SW 1271 (cell line): ENCODE data around the gene KRT13.

Source experiments
- DNase-seq, 2 experiments: peaks; one replicate each; lab custom pipeline; 2025; lab: John Stamatoyannopoulos, UW

KRT13 gene

DNA sequence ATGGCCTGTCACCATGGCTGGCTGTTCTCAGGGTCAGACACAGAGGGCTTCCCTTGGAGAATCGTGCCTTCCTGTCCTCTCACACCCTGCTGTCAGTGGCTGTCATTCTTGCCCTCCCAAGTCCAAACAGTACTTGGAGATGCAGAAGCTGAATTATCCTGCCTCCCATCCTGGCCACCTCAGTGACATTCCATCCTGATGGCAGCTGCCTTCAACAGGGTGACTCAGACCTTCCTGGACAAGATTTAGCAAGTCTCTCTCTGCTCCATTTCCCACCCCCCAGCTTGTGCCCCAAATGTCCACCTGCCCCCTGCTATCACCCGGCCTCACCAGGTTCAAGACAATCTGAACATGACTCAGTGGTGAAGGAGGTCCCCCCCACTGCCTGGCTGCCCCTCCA lies 10.9 kb downstream of the KRT13 start:
- DNase-seq = peak in 1 of 2 experiments; percentile 5

- DNase-seq = peak in 1 of 2 experiments; percentile 52
These were observed 12.6 kb downstream of the KRT13 start for GRCh38 chr17:41492771-41493170.

- no peak for DNase-seq
These were observed 13.1 kb downstream of the KRT13 start for GRCh38 chr17:41492351-41492750.

DNA sequence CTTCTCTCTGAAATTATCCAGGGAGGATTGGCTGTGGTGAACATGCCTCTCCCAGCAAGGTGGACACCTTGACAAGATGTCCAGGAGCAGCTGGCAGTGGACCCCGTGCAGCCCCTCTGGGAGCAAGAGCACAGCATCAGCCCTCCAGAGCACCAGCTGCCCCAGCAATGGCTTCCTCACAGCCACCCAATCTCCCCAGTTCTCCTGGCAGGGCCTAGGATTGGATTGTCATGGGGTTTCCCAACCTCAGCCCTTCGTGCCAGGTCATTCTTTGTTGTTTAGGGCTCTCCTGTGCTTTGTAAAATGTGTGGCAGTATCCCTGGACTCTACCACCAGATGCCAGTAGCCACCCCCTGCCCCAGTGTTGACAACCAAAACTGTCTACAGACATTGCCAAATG lies 13.9 kb downstream of the KRT13 start:
- DNase-seq = no peak

GRCh38 chr17:41490000-41490990 lies 15.1 kb downstream of the KRT13 start:
- no peak for DNase-seq

DNA sequence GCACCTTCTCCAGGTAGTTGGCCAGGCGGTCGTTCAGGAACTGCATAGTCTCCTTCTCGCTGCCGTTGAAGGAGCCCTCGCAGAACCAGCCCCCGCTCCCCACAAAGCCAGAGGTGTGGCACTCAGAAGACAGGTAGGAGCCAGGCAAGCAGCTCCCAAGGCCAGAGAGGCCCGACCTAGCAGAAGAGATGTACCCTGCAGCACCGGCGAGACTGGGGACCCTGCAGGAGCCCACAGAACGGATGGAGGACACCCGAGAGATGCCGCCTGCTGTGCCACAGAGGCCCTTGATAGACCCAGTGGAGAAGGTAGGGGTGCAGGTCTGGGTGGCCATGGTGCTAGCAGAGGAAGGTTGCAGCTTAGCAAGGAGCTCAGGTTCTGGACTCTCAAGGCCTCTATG lies 15.9 kb downstream of the KRT13 start, which contains the start of gene KRT36:
Gene KRT36, minus strand, starts transcription at position 380 of the 400 bp plus-strand sequence. Its CDS starts 46 bp downstream, at position 334.
- no peak for DNase-seq

DNA sequence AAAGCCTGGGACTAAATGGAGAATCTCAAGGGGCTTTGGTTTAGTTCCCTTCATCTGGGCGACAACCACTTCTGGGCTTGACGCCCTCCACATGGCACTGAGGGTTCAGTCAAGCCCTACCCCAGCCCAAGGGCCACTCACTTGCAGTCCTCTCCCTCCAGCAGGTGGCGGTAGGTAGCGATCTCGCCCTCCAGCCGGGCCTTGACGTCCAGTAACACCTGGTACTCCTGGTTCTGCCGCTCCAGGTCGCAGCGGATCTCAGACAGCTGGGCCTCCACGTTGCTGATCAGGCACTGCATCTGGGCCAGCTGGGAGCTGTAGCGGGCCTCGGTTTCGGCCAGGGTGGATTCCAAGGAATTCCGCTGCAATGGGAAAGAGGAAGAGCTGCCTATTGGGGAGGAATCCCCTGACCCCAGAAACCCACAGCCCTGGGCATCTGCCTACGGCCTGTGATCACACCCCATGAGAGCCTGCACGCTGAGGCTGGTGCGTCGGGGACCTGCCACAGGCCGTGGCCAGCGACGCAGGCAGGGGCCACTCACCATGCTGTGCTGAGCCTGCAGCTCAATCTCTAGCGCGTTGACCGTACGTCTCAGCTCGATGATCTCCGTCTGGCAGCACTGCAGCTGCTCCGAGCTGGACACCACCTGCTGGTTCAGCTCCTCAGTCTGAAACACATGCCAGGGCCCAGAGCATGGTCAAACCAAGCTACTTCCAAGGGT lies 18.4 kb downstream of the KRT13 start:
- no peak for DNase-seq

DNA sequence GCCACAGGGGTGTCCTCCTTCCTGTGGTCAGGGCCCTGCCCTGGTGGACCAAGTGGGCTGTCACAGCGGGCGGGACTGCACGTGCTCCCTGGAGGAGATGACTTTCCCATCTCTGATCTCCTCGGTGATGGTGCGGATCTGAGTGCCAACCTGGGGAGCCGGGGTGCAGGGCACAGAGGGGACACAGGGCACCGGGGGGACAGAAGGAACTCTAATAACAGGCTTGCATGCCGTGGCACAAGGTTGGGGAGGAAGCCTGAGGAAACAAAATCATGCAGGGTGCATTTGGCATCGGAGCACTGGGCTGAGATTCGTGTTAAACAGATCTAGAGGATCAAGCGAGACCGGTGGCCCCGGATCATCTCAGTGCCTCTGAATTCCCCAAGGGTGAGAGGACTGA lies 19.1 kb downstream of the KRT13 start:
- no peak for DNase-seq

- no peak for DNase-seq
These were observed 20.2 kb downstream of the KRT13 start for GRCh38 chr17:41484920-41485904.

- DNase-seq = no peak
These were observed 21.2 kb downstream of the KRT13 start for GRCh38 chr17:41483991-41484826.

- DNase-seq = no peak
These were observed 21.9 kb downstream of the KRT13 start for GRCh38 chr17:41483531-41483930.

- no peak for DNase-seq
These were observed 24.4 kb downstream of the KRT13 start, which contains the start of gene KRT35 for GRCh38 chr17:41481036-41481435. KRT35 (minus strand) TSS chr17:41481151; CDS start chr17:41481097, 54 bp downstream.

DNA sequence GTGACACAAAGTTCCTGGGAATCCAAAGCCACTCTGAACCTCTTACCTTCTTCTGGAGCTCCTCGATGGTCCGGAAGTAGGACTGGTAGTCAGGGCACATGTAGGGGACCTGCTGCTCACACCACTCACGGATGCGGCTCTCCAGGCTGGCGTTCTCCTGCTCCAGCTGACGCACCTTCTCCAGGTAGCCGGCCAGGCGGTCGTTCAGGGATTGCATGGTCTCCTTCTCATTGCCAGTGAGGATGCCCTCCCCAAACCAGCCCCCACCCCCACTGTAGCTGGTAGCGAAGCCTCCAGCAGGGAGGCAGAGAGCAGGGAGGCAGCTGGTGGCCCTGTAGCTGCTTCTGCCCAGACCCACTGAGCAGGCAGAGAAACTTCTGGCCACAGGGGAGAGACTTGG lies 24.8 kb downstream of the KRT13 start:
- no peak for DNase-seq

GRCh38 chr17:41480136-41480535 lies 25.3 kb downstream of the KRT13 start:
- no peak for DNase-seq

GRCh38 chr17:41478237-41478636 lies 27.2 kb downstream of the KRT13 start:
- no peak for DNase-seq

GRCh38 chr17:41476866-41477815 lies 28.3 kb downstream of the KRT13 start:
- no peak for DNase-seq

- no peak for DNase-seq
These were observed 30.0 kb downstream of the KRT13 start for GRCh38 chr17:41475421-41475820.

DNA sequence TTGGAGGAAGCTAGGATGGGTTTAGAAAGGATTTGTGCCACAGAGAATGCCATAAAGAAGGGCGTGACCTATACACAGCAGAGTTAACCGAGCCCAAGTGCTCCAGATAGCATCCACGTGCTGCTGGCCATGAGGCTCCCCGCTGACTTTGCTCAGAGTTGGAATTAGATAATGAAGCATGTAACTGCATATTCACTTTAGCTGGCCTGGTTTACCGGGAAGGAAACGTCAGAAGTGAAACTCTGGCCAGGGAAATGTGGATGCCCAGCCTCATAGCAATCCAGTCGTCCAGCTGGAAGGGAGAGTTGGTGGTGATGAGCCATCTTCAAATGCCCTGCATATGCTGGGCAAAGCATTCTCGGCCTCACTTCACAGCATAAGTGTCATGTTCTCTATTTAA lies 30.5 kb downstream of the KRT13 start:
- DNase-seq = no peak

GRCh38 chr17:41468346-41468745 lies 37.1 kb downstream of the KRT13 start:
- no peak for DNase-seq
